Measurements from ENCODE around the gene DCPS. TPM values are rescaled to one million over a fixed set of nuclear protein-coding genes. Genes with fewer than 3 reads are reported as not detected.
"Not testable (repeated sequence)": the region's sequence is repeated elsewhere in the genome, so short reads cannot be mapped to it uniquely, and the experiment has no call there.

DCPS gene
- total RNA-seq, 1 donor from 2014 or later: 15.5 TPM

DNA sequence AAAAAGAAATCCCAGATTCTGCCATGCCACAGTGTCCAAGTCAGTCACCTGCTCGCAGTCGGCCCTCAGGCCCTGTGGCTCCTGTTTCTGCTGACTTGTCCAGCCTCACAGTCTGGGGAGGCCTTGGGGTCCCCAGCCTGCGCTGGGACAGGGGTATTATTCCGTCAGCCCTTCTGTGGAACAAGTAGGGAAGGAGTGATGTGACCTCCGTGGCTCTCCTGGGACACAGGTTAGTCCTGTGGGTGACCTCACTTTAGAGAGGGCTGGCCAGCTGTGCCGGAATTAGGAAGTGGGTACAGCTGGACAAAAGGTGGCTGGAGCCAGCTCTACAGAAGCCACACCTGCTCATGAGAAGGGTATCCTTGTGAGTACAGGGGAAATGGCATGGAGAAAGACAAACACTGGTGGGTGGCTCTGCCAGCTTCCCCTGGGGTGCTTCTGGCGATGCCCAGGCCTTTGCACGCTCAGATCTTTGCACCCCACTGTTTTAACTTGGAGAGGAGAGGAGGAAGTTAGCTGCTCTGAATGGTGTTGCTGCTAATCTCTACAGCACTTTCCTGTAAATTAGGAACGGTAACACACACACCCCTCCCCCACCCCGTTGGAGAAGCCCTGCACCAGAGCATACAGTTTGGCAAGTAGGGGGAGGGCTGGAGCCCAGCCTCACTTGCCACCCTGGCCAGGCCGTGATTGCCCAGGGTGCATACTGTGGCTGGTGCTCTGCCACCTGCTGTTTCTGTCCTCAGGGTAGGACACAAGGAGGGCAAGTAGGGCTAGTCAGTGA, 64.7 kb downstream of the DCPS start:
- H3K4me3 ChIP-seq; H3K36me3 ChIP-seq; H3K27me3 ChIP-seq; intact Hi-C loops (cut with DNase I); H3K9me3 ChIP-seq: not testable (repeated sequence)
- H3K27ac ChIP-seq: peak overlapping the region; percentile 33
- DNase-seq (peak; percentile 67), ATAC-seq (peak; percentile 17)
- peaks cover 27% of the 10 kb centered on the region for H3K4me1 ChIP-seq

DNA sequence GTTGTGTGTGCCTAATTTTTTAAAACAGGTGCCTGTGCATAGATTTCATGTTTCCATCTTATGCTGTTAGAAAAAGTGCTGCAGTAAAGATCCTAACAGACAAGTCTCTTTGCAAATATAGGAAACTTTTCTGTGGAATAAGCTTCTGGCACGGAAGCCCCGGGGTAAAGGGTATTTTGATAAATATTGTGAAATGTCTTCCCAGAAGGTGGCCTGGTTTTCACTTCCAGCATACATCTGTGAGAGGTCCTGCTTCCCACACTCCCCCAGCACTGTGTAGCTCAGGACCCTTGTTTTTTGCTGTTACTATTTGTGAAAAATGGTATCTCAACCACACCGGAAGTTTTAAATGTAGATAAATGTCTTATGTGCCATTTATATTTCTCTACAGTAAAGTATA, 66.2 kb downstream of the DCPS start:
- intact Hi-C loops (cut with DNase I): no loop called here
- Histone ChIP-seq H3K4me3 (no peak overlapping the region), H3K27ac (no peak overlapping the region), H3K4me1 (peaks cover 29% of the 10 kb centered on the region), H3K9me3 (no peaks in the 10 kb centered on the region), H3K27me3 (no peaks in the 10 kb centered on the region), H3K36me3 (no peaks in the 10 kb centered on the region)
- TF ChIP-seq, protein P1, sequence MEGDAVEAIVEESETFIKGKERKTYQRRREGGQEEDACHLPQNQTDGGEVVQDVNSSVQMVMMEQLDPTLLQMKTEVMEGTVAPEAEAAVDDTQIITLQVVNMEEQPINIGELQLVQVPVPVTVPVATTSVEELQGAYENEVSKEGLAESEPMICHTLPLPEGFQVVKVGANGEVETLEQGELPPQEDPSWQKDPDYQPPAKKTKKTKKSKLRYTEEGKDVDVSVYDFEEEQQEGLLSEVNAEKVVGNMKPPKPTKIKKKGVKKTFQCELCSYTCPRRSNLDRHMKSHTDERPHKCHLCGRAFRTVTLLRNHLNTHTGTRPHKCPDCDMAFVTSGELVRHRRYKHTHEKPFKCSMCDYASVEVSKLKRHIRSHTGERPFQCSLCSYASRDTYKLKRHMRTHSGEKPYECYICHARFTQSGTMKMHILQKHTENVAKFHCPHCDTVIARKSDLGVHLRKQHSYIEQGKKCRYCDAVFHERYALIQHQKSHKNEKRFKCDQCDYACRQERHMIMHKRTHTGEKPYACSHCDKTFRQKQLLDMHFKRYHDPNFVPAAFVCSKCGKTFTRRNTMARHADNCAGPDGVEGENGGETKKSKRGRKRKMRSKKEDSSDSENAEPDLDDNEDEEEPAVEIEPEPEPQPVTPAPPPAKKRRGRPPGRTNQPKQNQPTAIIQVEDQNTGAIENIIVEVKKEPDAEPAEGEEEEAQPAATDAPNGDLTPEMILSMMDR (IDR thresholded peaks at IDR 0.05): no peak
- DNase-seq: no peak
- no peak for ATAC-seq

DNA sequence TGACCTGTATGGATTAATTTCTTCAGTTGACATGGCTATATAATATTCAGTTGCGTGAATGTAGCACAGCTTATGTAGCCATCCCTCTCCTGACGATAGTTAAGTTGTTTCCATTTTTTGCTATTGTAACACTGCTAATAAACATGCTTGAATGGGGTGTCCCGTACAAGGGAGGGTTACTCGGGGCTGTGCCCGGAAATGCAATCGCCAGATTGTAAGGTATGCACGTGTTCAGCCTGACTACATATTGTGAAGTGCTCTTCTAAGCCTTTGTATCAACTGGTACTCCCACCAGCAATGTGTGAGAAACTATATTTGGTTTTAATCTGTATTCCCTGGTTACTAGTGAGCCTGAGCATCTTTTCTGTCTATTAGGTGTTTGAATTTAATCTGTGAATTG, 67.7 kb downstream of the DCPS start:
- TF ChIP-seq, protein P1 (IDR thresholded peaks at IDR 0.05): no peak
- ATAC-seq (peak; percentile 24), DNase-seq (peak; percentile 51)
- intact Hi-C loops (cut with DNase I): no loop called here
- Histone ChIP-seq H3K27ac (peak overlapping the region; percentile 4), H3K27me3 (no peaks in the 10 kb centered on the region), H3K4me1 (peaks cover 22% of the 10 kb centered on the region), H3K4me3 (no peak overlapping the region), H3K36me3 (no peaks in the 10 kb centered on the region), H3K9me3 (no peaks in the 10 kb centered on the region)

DNA sequence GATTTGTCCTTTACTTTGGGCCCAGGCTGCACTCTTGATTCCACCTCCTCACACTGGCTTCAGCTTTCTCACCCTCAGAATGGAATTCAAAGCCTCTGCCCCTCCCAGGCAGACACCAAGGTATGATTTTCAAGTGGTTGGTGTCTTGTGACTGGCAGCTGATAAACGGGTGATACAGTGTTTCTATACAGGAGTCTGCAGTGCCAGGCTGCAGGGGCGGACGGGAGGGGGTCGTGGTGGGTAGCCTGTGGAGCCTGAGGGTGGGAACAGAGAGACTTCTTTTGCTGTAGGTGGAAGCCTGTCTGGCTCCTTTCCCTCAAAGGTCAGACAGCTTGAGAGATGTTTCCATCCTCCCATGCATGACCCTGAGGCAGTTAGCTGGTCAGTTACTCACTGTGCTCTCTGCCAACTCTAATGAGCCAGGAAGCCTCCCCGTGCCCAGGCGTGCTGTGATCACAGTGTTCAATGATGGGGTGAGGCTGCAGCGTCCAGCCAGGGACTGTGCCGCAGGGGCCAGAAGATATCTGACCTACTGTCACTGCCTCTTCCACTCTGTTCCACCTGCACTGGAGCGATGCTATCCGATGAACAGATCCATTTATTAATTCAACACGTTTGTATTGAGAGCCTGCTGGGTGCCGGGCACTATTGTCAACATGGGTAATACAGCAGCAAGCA, 69.7 kb downstream of the DCPS start:
- H3K9me3 ChIP-seq; H3K36me3 ChIP-seq; H3K4me3 ChIP-seq; H3K27me3 ChIP-seq; intact Hi-C loops (cut with DNase I): not testable (repeated sequence)
- DNase-seq (peak; percentile 63), ATAC-seq (peak; percentile 70)
- H3K27ac ChIP-seq: peak overlapping the region; percentile 19
- peaks cover 18% of the 10 kb centered on the region for H3K4me1 ChIP-seq

DNA sequence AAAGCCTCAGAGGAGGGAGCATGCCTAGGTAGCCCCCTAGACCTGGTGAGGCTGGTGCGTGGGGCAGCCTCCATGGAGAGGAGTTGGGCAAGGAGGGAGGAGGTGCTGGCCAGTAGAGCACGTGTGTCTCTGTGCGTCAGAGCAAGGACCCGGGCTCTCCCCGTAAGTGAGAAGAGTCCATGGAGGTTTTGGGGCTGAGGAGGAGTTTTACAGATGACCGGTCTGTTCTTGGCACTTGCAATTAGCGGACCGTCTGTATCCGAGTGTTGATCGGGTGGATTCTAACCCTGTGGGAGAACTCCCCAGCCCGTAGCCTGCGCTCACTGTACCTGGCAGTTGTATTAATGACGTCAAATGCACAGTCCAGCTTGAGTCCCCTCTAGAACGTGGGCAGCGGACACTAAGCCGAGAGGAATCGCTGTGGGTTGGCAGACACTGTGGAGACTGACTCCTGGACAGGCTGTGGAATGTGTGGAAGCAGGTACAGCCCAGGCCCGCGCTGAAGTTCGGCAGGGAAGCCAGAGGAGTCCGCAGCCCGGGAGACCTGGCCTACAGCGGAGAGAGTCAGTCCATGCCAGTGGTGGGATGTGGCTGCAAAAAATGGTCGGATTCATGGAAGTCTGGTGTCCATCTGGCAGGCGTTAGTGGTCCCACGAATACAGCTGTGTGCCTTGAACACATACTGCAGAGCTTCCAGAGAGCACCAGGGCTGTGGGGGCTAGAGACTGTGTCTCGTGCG, 70.9 kb downstream of the DCPS start:
- H3K4me3 ChIP-seq; H3K27me3 ChIP-seq; H3K27ac ChIP-seq; H3K9me3 ChIP-seq; intact Hi-C loops (cut with DNase I); H3K36me3 ChIP-seq: not testable (repeated sequence)
- ATAC-seq (peak; percentile 19), DNase-seq (peak; percentile 49)
- H3K4me1 ChIP-seq: peaks cover 10% of the 10 kb centered on the region

DNA sequence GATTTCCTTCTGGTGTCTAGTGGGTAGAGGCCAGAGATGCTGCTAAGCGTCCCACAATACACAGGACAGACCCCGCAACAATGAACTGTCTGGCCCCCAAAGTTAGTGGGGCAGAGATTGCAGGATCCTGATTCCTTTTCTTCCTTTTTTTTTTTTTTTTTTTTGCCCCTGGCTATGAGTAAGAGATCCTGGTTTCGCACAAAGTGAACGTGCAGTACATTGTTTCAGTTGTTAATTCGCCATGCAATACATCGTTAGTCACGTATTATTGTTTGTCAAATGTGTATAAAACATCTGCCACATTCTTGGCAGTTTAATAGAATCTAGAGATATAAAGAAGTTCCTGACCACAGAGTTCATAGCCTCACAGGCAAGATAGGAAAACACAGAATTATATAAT, 71.9 kb downstream of the DCPS start:
- ATAC-seq: no peak
- intact Hi-C loops (cut with DNase I): no loop called here
- Histone ChIP-seq H3K27me3 (no peaks in the 10 kb centered on the region), H3K27ac (no peak overlapping the region), H3K4me3 (no peak overlapping the region), H3K36me3 (no peaks in the 10 kb centered on the region), H3K4me1 (peaks cover 10% of the 10 kb centered on the region), H3K9me3 (no peaks in the 10 kb centered on the region)
- TF ChIP-seq, protein P1 (IDR thresholded peaks at IDR 0.05): no peak
- no peak for DNase-seq

DNA sequence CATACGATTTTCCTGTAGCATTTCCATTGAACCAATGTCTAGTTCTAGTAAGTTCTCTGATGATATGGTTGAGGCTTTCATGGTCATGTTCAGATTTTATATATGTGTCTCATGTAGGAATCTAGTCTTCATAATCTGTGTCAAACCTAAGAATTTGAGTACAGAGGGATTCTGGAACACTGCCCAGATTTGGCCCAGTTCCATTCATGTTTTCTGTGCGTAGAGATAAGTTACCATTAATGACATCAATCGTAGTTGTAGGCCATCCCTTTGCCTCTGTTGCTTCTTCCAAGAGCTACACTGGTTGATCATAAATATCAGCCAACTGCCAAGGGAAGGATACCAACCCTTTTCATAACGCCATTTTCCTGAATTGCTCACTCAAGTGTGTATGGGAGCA, 74.9 kb downstream of the DCPS start:
- DNase-seq: no peak
- TF ChIP-seq, protein P1 (IDR thresholded peaks at IDR 0.05): no peak
- ATAC-seq: no peak
- Histone ChIP-seq H3K27ac (no peak overlapping the region), H3K27me3 (no peaks in the 10 kb centered on the region), H3K36me3 (no peaks in the 10 kb centered on the region), H3K4me1 (peaks cover 3% of the 10 kb centered on the region), H3K9me3 (no peaks in the 10 kb centered on the region), H3K4me3 (no peak overlapping the region)
- intact Hi-C loops (cut with DNase I): no loop called here
